Testis (tissue), 3 donors: ENCODE measurements around the gene SMO. TPM values are rescaled to one million over a fixed set of nuclear protein-coding genes. Genes with fewer than 3 reads are reported as not detected.
"Not testable (repeated sequence)": the region's sequence is repeated elsewhere in the genome, so short reads cannot be mapped to it uniquely, and the experiment has no call there.

ENCODE experiments used
- DNase-seq: peaks from one replicate; pipeline ENCODE4 v3.0.0-alpha.2; 2019
- H3K27ac ChIP-seq, 2 donors: fragments of 200-600 bp; sonication (generic); one replicate each; pipeline ENCODE4 v1.5.1; 2019
- H3K27me3 ChIP-seq: fragments of 200-600 bp; sonication (generic); one replicate; pipeline ENCODE4 v1.5.1; 2019
- H3K36me3 ChIP-seq: fragments of 200-600 bp; sonication (generic); one replicate; pipeline ENCODE4 v1.5.1; 2017; ENCODE audit warnings: low read depth; ENCODE audit errors: missing control alignments
- H3K4me1 ChIP-seq: fragments of 200-600 bp; sonication (generic); one replicate; pipeline ENCODE4 v1.5.1; 2019
- H3K4me3 ChIP-seq, 2 donors: fragments of 200-600 bp; sonication (generic); one replicate each; pipeline ENCODE4 v1.5.1; 2017 to 2019
- H3K9me3 ChIP-seq: fragments of 200-600 bp; sonication (generic); one replicate; pipeline ENCODE4 v1.5.1; 2017
- POLR2A ChIP-seq: fragments of 450-650 bp; IDR thresholded peaks from one replicate; pipeline ENCODE4 v1.6.1; 2017; ENCODE audit warnings: antibody characterized with exemption, mild to moderate bottlenecking, moderate library complexity
- WGBS, 2 donors: methylation state at CpG; one replicate each; pipeline ENCODE4 v1.1.5; 2018; 5-methylcytosine and 5-hydroxymethylcytosine counted together
- intact Hi-C: fragments of 100-400 bp; cut with DNase I; formaldehyde crosslinking; loops from one replicate; pipeline ENCODE4 v1.15.1; 2023; ENCODE audit warnings: low total_unique reads
- polyA plus RNA-seq: library from polyadenylated mRNA; stranded (reverse); fragments of 350-450 nt; fragmentation: Illumina TruSeq; extraction: RNeasy Lipid Tissue Mini Kit (QIAGEN cat#74804); gene quantifications from one replicate; pipeline ENCODE4 v1.2.3, GENCODE V29; 2014; ENCODE audit warnings: low read depth, low replicate concordance; ENCODE audit not compliant: insufficient read depth
- total RNA-seq, 2 donors: library from RNA; depleted of rRNA; stranded (reverse); fragments of >200 nt; gene quantifications; one replicate each; pipeline ENCODE4 v1.2.3, GENCODE V29; 2016
- TF ChIP-seq, protein P1 (sequence below), 3 experiments: fragments of 450-650 bp in 2 of 3; fragments of 200-600 bp in 1 of 3; sonication (generic) in 1 of 3; IDR thresholded peaks; one replicate each; pipeline ENCODE4 v1.5.1; 2016 to 2019; ENCODE audit warnings: antibody characterized with exemption in 3 of 3, mild to moderate bottlenecking in 2 of 3, moderate library complexity in 1 of 3

The SMO gene
- total and polyA plus RNA-seq, 3 donors from 2014 or later, result 11.9 to 22.8 (median 17.7) TPM

DNA sequence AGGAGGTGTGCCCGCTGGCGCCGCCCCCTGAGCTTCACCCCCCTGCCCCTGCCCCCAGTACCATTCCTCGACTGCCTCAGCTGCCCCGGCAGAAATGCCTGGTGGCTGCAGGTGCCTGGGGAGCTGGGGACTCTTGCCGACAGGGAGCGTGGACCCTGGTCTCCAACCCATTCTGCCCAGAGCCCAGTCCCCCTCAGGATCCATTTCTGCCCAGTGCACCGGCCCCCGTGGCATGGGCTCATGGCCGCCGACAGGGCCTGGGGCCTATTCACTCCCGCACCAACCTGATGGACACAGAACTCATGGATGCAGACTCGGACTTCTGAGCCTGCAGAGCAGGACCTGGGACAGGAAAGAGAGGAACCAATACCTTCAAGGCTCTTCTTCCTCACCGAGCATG is 23.7 kb downstream of the SMO start:
- 81 to 92% methylated on average over 5 to 13 of the region's 14 CpGs for WGBS, 2 donors
- no peak for DNase-seq
- TF ChIP-seq, protein P1, sequence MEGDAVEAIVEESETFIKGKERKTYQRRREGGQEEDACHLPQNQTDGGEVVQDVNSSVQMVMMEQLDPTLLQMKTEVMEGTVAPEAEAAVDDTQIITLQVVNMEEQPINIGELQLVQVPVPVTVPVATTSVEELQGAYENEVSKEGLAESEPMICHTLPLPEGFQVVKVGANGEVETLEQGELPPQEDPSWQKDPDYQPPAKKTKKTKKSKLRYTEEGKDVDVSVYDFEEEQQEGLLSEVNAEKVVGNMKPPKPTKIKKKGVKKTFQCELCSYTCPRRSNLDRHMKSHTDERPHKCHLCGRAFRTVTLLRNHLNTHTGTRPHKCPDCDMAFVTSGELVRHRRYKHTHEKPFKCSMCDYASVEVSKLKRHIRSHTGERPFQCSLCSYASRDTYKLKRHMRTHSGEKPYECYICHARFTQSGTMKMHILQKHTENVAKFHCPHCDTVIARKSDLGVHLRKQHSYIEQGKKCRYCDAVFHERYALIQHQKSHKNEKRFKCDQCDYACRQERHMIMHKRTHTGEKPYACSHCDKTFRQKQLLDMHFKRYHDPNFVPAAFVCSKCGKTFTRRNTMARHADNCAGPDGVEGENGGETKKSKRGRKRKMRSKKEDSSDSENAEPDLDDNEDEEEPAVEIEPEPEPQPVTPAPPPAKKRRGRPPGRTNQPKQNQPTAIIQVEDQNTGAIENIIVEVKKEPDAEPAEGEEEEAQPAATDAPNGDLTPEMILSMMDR (IDR thresholded peaks at IDR 0.05), result no peak
- no peak for TF ChIP-seq POLR2A
- intact Hi-C loops, result no loop called here
- Histone ChIP-seq H3K4me1 (peaks cover 6% of the 10 kb centered on the region), H3K9me3 (no peaks in the 10 kb centered on the region), H3K36me3 (no peaks in the 10 kb centered on the region), H3K27me3 (no peaks in the 10 kb centered on the region), H3K4me3 (no peak overlapping the region), H3K27ac (no peak overlapping the region)

DNA sequence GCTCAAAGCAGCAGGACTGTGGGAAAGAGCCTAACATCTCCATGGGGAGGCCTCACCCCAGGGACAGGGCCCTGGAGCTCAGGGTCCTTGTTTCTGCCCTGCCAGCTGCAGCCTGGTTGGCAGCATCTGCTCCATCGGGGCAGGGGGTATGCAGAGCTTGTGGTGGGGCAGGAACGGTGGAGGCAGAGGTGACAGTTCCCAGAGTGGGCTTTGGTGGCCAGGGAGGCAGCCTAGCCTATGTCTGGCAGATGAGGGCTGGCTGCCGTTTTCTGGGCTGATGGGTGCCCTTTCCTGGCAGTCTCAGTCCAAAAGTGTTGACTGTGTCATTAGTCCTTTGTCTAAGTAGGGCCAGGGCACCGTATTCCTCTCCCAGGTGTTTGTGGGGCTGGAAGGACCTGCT is 24.2 kb downstream of the SMO start:
- WGBS, 2 donors, result 85 to 90% methylated on average over 4 of the region's 4 CpGs
- TF ChIP-seq POLR2A, result no peak
- TF ChIP-seq, protein P1 (IDR thresholded peaks at IDR 0.05), result no peak
- no peak overlapping the region for H3K27ac ChIP-seq
- H3K36me3 ChIP-seq, result no peaks in the 10 kb centered on the region
- no peaks in the 10 kb centered on the region for H3K9me3 ChIP-seq
- intact Hi-C loops, result no loop called here
- no peaks in the 10 kb centered on the region for H3K27me3 ChIP-seq
- no peak for DNase-seq
- no peak overlapping the region for H3K4me3 ChIP-seq
- peaks cover 6% of the 10 kb centered on the region for H3K4me1 ChIP-seq

DNA sequence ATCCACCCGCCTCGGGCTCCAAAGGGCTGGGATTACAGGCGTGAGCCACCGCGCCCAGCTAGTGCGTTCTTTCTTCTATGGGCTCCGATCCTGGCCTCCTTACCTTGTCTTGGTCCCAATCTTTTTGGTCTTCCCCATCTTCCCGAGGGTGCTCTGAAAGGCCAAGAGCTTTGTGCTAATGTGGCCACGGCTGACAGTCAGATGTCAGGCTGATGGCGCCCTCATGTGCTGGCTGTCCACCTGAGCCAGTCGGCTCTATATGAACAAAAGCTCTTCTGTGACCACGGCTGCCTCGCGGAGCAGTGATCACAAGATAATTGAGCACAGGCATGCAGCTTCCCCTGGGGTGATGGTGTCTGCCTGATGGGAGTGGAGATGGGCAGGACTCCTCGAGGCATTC is 25.4 kb downstream of the SMO start:
- intact Hi-C loops, result no loop called here
- Histone ChIP-seq H3K9me3 (no peaks in the 10 kb centered on the region), H3K4me3 (no peak overlapping the region), H3K4me1 (peaks cover 6% of the 10 kb centered on the region), H3K36me3 (no peaks in the 10 kb centered on the region), H3K27ac (no peak overlapping the region), H3K27me3 (no peaks in the 10 kb centered on the region)
- TF ChIP-seq, protein P1 (IDR thresholded peaks at IDR 0.05), result no peak
- 59 to 67% methylated on average over 15 of the region's 15 CpGs for WGBS, 2 donors
- no peak for DNase-seq

DNA sequence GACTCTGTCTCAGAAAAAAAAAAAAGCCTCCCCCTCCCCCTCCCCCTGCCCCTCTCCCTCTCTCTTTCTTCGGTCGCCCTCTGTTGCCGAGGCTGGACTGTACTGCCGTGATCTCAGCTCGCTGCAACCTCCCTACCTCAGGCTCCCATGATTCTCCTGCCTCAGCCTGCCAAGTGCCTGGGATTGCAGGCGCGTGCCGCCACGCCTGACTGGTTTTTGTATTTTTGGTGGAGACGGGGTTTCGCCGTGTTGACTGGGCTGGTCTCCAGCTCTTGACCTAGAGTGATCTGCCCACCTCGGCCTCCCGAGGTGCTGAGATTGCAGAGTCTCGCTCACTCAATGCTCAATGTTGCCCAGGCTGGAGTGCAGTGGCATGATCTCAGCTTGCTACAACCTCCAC is 27.3 kb downstream of the SMO start:
- H3K27ac ChIP-seq, intact Hi-C loops, H3K36me3 ChIP-seq, H3K4me1 ChIP-seq, H3K9me3 ChIP-seq, H3K27me3 ChIP-seq, DNase-seq, H3K4me3 ChIP-seq: not testable (repeated sequence)
- WGBS, 2 donors, result 96 to 98% methylated on average over 13 to 15 of the region's 15 CpGs

DNA sequence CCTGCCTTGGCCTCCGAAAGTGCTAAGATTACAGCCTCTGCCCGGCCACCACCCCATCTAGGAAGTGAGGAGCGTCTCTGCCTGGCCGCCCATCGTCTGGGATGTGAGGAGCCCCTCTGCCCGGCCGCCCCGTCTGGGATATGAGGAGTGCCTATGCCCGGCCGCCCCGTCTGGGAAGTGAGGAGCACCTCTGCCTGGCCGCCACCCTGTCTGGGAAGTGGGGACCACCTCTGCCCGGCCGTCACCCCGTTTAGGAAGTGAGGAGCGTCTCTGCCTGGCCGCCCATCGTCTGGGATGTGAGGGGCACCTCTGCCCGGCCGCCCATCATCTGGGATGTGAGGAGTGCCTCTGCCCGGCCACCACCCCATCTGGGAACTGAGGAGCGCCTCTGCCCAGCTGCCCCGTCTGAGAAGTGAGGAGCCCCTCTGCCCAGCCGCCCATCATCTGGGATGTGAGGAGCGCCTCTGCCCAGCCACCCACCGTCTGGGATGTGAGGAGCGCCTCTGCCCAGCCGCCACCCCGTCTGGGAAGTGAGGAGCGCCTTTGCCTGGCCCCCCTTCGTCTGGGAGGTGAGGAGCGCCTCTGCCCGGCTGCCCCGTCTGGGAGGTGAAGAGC is 27.8 kb downstream of the SMO start:
- 93 to 96% methylated on average over 20 to 34 of the region's 34 CpGs for WGBS, 2 donors
- intact Hi-C loops, H3K9me3 ChIP-seq, DNase-seq, H3K36me3 ChIP-seq, H3K4me1 ChIP-seq, H3K4me3 ChIP-seq, H3K27me3 ChIP-seq, H3K27ac ChIP-seq: not testable (repeated sequence)

DNA sequence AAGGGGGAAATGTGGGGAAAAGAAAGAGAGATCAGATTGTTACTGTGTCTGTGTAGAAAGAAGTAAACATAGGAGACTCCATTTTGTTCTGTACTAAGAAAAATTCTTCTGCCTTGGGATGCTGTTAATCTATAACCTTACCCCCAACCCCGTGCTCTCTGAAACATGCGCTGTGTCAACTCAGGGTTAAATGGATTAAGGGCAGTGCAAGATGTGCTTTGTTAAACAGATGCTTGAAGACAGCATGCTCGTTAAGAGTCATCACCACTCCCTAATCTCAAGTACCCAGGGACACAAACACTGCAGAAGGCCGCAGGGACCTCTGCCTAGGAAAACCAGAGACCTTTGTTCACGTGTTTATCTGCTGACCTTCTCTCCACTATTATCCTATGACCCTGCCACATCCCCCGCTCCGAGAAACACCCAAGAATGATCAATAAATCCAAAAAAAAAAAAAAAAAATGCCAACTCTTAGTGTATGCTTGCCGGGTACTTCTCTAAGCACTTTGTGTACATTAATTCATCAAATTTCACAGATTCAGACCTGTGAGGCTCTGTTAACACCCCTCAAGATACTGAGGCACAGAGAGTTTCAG is 28.5 kb downstream of the SMO start:
- WGBS, 2 donors, result 82% methylated on average over 8 of the region's 8 CpGs

More for the DNA sequence above, 28.5 kb downstream of the SMO start:
- H3K27me3 ChIP-seq, intact Hi-C loops, H3K4me3 ChIP-seq, H3K4me1 ChIP-seq, H3K9me3 ChIP-seq, DNase-seq, H3K36me3 ChIP-seq, H3K27ac ChIP-seq: not testable (repeated sequence)
